Neutrophil (primary cell): ENCODE measurements around the gene SF3B1.
"Not testable (repeated sequence)": the region's sequence is repeated elsewhere in the genome, so short reads cannot be mapped to it uniquely, and the experiment has no call there.

Experiments
- H3K27ac ChIP-seq: fragments of 200-600 bp; sonication (generic); 2 replicates; pipeline ENCODE4 v1.5.1; 2016; ENCODE audit warnings: mild to moderate bottlenecking, moderate library complexity
- H3K27me3 ChIP-seq: fragments of 200-600 bp; sonication (generic); 2 replicates; pipeline ENCODE4 v1.6.0; 2016; ENCODE audit warnings: mild to moderate bottlenecking
- H3K36me3 ChIP-seq: fragments of 200-600 bp; sonication (generic); 2 replicates; pipeline ENCODE4 v1.5.1; 2017
- H3K4me1 ChIP-seq, 2 experiments: fragments of 200-600 bp in 1 of 2; sonication (generic) in 1 of 2; 1 replicate in 1 of 2; 2 replicates in 1 of 2; pipeline versions ENCODE4 v1.5.1 to v1.6.1; 2013 to 2016; ENCODE audit warnings: low read depth in 1 of 2, low read length in 1 of 2, mild to moderate bottlenecking in 1 of 2, moderate library complexity in 1 of 2; ENCODE audit not compliant: control insufficient read depth in 1 of 2, insufficient read depth in 1 of 2
- H3K4me3 ChIP-seq, 2 experiments: fragments of 200-600 bp in 1 of 2; sonication (generic) in 1 of 2; 1 replicate in 1 of 2; 2 replicates in 1 of 2; pipeline ENCODE4 v1.5.1; 2013 to 2016; ENCODE audit warnings: low read depth in 1 of 2, low read length in 1 of 2, mild to moderate bottlenecking in 1 of 2, moderate library complexity in 1 of 2
- H3K9me3 ChIP-seq: fragments of 200-600 bp; sonication (generic); 2 replicates; pipeline ENCODE4 v1.5.1; 2016
- TF ChIP-seq, protein P1 (sequence below): fragments of 200-600 bp; sonication (generic); IDR thresholded peaks from 2 replicates; pipeline ENCODE4 v1.5.1; 2016; ENCODE audit warnings: antibody characterized with exemption

The SF3B1 gene

DNA sequence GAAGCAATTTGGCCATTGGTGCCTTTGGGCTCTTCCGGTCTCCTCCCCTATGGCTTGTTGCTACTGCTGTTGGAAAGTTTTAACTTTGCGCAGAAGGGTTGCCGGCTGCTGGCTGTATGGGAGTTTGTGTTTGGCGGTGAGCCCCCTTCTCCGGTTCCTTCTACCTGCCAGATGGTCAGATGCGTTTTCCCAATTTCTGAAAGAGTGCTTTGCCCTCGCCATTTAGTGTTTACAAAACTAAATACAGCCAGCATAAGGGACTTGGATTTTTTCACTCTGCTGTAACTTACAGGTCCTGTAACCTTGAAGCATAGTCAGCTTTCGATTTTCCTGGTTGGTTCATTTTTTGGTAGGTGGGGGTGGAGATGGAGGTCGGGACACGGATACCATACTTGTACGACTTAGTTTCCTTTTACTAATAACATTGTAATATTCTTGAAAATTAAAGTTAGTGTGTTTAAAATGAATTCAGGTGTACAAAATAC, 19.1 kb upstream of the SF3B1 start:
- TF ChIP-seq, protein P1, sequence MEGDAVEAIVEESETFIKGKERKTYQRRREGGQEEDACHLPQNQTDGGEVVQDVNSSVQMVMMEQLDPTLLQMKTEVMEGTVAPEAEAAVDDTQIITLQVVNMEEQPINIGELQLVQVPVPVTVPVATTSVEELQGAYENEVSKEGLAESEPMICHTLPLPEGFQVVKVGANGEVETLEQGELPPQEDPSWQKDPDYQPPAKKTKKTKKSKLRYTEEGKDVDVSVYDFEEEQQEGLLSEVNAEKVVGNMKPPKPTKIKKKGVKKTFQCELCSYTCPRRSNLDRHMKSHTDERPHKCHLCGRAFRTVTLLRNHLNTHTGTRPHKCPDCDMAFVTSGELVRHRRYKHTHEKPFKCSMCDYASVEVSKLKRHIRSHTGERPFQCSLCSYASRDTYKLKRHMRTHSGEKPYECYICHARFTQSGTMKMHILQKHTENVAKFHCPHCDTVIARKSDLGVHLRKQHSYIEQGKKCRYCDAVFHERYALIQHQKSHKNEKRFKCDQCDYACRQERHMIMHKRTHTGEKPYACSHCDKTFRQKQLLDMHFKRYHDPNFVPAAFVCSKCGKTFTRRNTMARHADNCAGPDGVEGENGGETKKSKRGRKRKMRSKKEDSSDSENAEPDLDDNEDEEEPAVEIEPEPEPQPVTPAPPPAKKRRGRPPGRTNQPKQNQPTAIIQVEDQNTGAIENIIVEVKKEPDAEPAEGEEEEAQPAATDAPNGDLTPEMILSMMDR = no peak
- Histone ChIP-seq H3K27me3 (no peaks in the 10 kb centered on the region), H3K4me3 (peak overlapping the region; percentile 83 to 94), H3K27ac (peak overlapping the region; percentile 97), H3K9me3 (no peaks in the 10 kb centered on the region), H3K4me1 (peaks cover 20 to 21% of the 10 kb centered on the region in 2 experiments), H3K36me3 (no peaks in the 10 kb centered on the region)

DNA sequence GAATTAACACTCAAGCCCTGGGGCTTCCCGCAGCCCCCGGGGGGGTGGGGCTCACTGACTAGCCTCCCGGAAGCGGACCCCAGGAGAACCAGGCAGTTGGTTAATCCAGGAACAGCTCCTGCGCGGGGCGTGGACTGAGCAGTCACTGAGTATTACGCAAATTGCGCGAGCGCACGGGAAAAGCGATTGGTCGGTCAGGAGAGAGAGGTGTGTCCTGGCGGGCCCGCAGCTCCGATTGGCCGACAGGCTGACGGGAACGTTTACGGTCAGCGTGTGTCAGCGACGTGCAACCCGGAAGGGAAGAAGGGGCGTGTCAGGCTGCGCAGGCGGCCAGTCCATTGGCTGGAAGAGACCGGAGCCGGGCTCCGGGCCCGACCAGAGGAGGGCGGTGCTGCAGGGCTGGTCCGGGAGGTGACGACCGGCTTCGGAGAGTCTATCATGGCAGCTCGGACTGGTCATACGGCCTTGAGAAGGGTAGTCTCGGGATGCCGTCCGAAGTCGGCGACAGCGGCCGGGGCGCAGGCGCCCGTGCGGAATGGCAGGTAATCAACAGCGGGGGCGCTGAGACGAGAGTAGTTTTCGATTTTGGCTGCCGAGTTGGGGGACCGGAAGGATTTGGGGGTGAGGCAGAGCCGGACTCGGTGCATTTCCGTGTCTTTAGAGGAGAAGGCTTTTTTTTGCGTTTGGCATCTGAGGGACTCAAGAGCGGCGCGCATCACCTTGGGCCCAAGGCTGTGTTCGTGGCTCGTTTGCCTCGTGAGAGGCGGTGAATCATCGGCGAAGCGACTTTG, 18.5 kb upstream of the SF3B1 start, which contains the start of gene COQ10B:
COQ10B (plus strand) TSS at position 430 of the 791 bp plus-strand sequence; CDS start at position 439, 9 bp downstream.
- no peaks in the 10 kb centered on the region for H3K36me3 ChIP-seq
- H3K27ac ChIP-seq = peak within 1 kb of the TSS; percentile 97
- no peaks in the 10 kb centered on the region for H3K9me3 ChIP-seq
- TF ChIP-seq, protein P1 = peak; percentile 72
- peaks cover 20 to 21% of the 10 kb centered on the region in 2 experiments for H3K4me1 ChIP-seq
- no peaks in the 10 kb centered on the region for H3K27me3 ChIP-seq
- peak within 1 kb of the TSS; percentile 83 to 94 for H3K4me3 ChIP-seq

DNA sequence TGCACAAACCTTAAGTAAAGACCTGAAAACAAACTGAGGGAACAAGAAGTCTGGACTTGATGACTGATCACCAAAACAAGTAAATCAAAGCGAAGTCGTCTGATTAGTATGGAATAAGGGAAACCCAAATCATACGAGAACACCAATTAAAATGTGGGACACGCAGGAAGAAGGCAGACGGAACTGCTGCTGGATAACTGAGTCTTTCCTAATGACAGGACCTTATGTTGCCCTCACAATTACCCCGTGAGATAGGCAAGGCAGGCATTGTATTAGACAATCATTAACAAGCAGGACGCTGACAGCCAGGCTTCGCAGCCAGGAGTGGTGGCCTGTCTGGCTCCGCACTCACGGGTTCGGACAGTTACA, 17.9 kb upstream of the SF3B1 start:
- no peaks in the 10 kb centered on the region for H3K27me3 ChIP-seq
- peak overlapping the region; percentile 83 to 94 for H3K4me3 ChIP-seq
- peak overlapping the region; percentile 97 for H3K27ac ChIP-seq
- H3K4me1 ChIP-seq = peaks cover 16 to 21% of the 10 kb centered on the region in 2 experiments
- H3K36me3 ChIP-seq = no peaks in the 10 kb centered on the region
- TF ChIP-seq, protein P1 = no peak
- H3K9me3 ChIP-seq = no peaks in the 10 kb centered on the region

DNA sequence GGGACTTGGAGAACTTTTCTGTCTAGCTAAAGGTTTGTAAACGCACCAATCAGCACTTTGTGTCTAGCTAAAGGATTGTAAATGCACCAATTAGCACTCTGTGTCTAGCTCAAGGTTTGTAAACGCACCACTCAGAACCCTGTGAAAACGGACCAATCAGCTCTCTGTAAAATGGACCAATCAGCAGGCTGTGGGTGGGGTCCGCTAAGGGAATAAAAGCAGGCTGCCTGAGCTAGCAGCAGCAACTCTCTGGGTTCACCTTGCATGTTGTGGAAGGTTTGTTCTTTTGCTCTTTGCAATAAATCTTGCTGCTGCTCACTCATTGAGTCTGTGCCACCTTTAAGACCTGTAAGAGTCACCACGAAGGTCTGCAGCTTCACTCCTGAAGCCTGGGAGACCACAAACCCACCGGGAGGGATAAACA, 16.1 kb upstream of the SF3B1 start:
- not testable (repeated sequence) for H3K4me3 ChIP-seq, H3K27me3 ChIP-seq, H3K36me3 ChIP-seq, H3K9me3 ChIP-seq
- peak overlapping the region; percentile 7 for H3K27ac ChIP-seq
- peaks cover 29 to 34% of the 10 kb centered on the region in 2 experiments for H3K4me1 ChIP-seq

DNA sequence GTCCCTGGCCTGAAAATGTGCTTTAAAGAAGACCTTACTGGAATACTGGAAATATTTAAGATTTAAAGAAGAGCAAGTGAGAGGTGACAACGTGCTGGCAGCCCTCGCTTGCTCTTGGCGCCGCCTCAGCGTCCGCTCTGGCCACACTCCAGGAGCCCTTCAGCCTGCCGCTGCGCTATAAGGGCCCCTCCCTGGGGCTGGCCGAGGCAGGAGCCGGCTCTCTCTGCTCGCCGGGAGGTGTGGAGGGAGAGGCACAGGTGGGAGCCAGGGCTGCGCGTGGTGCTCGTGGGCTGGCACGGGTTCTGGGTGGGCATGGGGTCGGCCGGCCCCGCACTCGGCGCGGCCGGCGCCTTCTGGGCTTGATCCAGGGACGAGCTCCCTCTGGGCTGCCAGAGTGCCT, 15.6 kb upstream of the SF3B1 start:
- no peak overlapping the region for H3K4me3 ChIP-seq
- H3K4me1 ChIP-seq = peaks cover 34 to 39% of the 10 kb centered on the region in 2 experiments
- TF ChIP-seq, protein P1 = no peak
- no peak overlapping the region for H3K27ac ChIP-seq
- H3K27me3 ChIP-seq = no peaks in the 10 kb centered on the region
- no peaks in the 10 kb centered on the region for H3K36me3 ChIP-seq
- H3K9me3 ChIP-seq = no peaks in the 10 kb centered on the region

DNA sequence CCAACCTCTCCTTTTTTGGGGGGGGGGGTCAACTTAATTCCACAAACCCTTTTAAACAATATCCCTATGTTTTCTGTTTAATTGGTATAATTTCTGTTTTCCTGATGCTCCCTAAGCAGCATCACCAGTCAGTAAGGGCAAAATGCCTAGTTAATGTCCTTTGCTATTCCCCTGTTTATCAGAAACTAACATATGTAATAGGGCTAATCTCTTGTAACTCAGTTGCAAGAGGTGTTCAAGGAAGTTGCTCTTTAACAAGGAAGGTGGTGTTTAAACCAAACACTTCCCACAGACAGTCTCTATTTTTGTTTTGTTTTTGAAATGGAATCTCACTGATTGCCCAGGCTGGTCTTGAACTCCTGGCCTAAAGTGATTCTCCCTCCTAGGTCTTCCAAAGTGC, 12.0 kb upstream of the SF3B1 start:
- H3K27ac ChIP-seq = peak overlapping the region; percentile 69
- no peak overlapping the region for H3K4me3 ChIP-seq
- H3K36me3 ChIP-seq = no peaks in the 10 kb centered on the region
- H3K9me3 ChIP-seq = no peaks in the 10 kb centered on the region
- H3K27me3 ChIP-seq = no peaks in the 10 kb centered on the region
- TF ChIP-seq, protein P1 = no peak
- peaks cover 46 to 49% of the 10 kb centered on the region in 2 experiments for H3K4me1 ChIP-seq
